ENCODE data around the gene CDH10. TPM values are rescaled to one million over a fixed set of nuclear protein-coding genes. Genes with fewer than 3 reads are reported as not detected.

CDH10 gene
- total and polyA plus RNA-seq, 9 of the 15 experiments (the other 6 are each of a cell fraction or from before 2014, with no cell fraction given): not detected

- Histone ChIP-seq H3K79me2 (ENCODE audit: control insufficient read depth, insufficient read depth, low read length) (no peaks in the 10 kb centered on the region), H3K9ac (ENCODE audit: insufficient read depth in 1 of 2, low read depth in 2 of 2, low read length in 2 of 2) (no peak overlapping the region), H3K4me1 (replicated peaks in 1 of 2; ENCODE audit: control insufficient read depth in 2 of 2, insufficient read depth in 2 of 2, low read length in 2 of 2) (no peaks in the 10 kb centered on the region), H3K9me1 (ENCODE audit: control insufficient read depth, insufficient read depth, low read length) (no peaks in the 10 kb centered on the region), H3K27ac (ENCODE audit: extremely low read depth, low read depth, low read length) (no peak overlapping the region), H3K9me3 (replicated peaks; ENCODE audit: control insufficient read depth, insufficient read depth, low read depth, low read length) (no peaks in the 10 kb centered on the region; the same call in 1 of the 2 replicates), H3K27me3 (ENCODE audit: control insufficient read depth in 2 of 2, insufficient read depth in 2 of 2, low read length in 2 of 2) (no peaks in the 10 kb centered on the region), H3K4me2 (ENCODE audit: insufficient read depth, low read length) (no peak overlapping the region), H4K20me1 (replicated peaks; ENCODE audit: control insufficient read depth, insufficient read depth, low read length) (no peaks in the 10 kb centered on the region), H3K4me3 (no peak overlapping the region), H3K36me3 (ENCODE audit: control insufficient read depth, insufficient read depth, low read length) (no peaks in the 10 kb centered on the region), H2AFZ (ENCODE audit: low read depth, low read length) (no peak overlapping the region)
- CTCF ChIA-PET (ENCODE audit: low intra/inter-chr PET ratio): no interaction called here
- 0% methylated on average over 3 of the region's 3 CpGs for WGBS (ENCODE audit: insufficient coverage, low coverage, missing lambda C conversion rate)
- DNase-seq (ENCODE audit: extremely low read depth in 1 of 4, low spot score in 3 of 4) (no peak), FAIRE-seq (no peak), ATAC-seq (no peak)
- POLR2A ChIA-PET: no interaction called here
- intact Hi-C loops (cut with micrococcal nuclease) (no loop called here), in situ Hi-C loops (cut with MboI) (no loop called here)
- no TSS peak for BruUV-seq (replicated peaks)
- TF ChIP-seq, protein P1, sequence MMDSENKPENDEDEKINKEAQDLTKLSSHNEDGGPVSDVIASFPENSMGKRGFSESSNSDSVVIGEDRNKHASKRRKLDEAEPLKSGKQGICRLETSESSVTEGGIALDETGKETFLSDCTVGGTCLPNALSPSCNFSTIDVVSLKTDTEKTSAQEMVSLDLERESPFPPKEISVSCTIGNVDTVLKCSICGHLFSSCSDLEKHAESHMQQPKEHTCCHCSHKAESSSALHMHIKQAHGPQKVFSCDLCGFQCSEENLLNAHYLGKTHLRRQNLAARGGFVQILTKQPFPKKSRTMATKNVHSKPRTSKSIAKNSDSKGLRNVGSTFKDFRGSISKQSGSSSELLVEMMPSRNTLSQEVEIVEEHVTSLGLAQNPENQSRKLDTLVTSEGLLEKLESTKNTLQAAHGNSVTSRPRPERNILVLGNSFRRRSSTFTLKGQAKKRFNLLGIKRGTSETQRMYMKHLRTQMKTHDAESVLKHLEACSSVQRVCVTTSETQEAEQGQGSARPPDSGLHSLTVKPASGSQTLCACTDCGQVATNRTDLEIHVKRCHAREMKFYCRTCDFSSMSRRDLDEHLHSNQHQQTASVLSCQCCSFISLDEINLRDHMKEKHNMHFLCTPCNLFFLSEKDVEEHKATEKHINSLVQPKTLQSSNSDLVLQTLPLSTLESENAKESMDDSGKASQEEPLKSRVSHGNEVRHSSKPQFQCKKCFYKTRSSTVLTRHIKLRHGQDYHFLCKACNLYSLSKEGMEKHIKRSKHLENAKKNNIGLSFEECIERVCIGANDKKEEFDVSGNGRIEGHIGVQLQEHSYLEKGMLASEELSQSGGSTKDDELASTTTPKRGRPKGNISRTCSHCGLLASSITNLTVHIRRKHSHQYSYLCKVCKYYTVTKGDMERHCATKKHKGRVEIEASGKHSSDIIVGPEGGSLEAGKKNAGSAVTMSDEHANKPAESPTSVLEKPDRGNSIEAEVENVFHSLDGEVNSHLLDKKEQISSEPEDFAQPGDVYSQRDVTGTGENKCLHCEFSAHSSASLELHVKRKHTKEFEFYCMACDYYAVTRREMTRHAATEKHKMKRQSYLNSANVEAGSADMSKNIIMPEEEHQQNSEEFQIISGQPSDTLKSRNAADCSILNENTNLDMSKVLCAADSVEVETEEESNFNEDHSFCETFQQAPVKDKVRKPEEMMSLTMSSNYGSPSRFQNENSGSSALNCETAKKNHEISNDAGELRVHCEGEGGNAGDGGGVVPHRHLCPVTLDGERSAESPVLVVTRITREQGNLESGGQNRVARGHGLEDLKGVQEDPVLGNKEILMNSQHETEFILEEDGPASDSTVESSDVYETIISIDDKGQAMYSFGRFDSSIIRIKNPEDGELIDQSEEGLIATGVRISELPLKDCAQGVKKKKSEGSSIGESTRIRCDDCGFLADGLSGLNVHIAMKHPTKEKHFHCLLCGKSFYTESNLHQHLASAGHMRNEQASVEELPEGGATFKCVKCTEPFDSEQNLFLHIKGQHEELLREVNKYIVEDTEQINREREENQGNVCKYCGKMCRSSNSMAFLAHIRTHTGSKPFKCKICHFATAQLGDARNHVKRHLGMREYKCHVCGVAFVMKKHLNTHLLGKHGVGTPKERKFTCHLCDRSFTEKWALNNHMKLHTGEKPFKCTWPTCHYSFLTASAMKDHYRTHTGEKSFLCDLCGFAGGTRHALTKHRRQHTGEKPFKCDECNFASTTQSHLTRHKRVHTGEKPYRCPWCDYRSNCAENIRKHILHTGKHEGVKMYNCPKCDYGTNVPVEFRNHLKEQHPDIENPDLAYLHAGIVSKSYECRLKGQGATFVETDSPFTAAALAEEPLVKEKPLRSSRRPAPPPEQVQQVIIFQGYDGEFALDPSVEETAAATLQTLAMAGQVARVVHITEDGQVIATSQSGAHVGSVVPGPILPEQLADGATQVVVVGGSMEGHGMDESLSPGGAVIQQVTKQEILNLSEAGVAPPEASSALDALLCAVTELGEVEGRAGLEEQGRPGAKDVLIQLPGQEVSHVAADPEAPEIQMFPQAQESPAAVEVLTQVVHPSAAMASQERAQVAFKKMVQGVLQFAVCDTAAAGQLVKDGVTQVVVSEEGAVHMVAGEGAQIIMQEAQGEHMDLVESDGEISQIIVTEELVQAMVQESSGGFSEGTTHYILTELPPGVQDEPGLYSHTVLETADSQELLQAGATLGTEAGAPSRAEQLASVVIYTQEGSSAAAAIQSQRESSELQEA (IDR thresholded peaks at IDR 0.05; ENCODE audit: low read depth): no peak
- TF ChIP-seq PCBP1 (IDR thresholded peaks at IDR 0.05; ENCODE audit: low read depth, low read length, poor library complexity, severe bottlenecking) (no peak), MCM5 (IDR thresholded peaks at IDR 0.05; ENCODE audit: low read depth) (no peak)
- TF ChIP-seq, protein P2, sequence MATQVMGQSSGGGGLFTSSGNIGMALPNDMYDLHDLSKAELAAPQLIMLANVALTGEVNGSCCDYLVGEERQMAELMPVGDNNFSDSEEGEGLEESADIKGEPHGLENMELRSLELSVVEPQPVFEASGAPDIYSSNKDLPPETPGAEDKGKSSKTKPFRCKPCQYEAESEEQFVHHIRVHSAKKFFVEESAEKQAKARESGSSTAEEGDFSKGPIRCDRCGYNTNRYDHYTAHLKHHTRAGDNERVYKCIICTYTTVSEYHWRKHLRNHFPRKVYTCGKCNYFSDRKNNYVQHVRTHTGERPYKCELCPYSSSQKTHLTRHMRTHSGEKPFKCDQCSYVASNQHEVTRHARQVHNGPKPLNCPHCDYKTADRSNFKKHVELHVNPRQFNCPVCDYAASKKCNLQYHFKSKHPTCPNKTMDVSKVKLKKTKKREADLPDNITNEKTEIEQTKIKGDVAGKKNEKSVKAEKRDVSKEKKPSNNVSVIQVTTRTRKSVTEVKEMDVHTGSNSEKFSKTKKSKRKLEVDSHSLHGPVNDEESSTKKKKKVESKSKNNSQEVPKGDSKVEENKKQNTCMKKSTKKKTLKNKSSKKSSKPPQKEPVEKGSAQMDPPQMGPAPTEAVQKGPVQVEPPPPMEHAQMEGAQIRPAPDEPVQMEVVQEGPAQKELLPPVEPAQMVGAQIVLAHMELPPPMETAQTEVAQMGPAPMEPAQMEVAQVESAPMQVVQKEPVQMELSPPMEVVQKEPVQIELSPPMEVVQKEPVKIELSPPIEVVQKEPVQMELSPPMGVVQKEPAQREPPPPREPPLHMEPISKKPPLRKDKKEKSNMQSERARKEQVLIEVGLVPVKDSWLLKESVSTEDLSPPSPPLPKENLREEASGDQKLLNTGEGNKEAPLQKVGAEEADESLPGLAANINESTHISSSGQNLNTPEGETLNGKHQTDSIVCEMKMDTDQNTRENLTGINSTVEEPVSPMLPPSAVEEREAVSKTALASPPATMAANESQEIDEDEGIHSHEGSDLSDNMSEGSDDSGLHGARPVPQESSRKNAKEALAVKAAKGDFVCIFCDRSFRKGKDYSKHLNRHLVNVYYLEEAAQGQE (IDR thresholded peaks at IDR 0.05; ENCODE audit: borderline replicate concordance): no peak
- TF ChIP-seq, protein P2 (CRISPR knock-in tag; IDR thresholded peaks at IDR 0.05; ENCODE audit: low read depth): no peak
These were observed 152.5 kb downstream of the CDH10 start for GRCh38 chr5:24492229-24492628.

All from K562 (cell line).